ENCODE results near the gene TAX1BP1. TPM values are rescaled to one million over a fixed set of nuclear protein-coding genes. Genes with fewer than 3 reads are reported as not detected.
A peak's percentile ranks its signal among the peaks of the same experiment; 100 is the strongest.

Gene TAX1BP1
- total and polyA plus RNA-seq, 2 experiments from 2014 or later, result 56.5 to 87.9 TPM

DNA sequence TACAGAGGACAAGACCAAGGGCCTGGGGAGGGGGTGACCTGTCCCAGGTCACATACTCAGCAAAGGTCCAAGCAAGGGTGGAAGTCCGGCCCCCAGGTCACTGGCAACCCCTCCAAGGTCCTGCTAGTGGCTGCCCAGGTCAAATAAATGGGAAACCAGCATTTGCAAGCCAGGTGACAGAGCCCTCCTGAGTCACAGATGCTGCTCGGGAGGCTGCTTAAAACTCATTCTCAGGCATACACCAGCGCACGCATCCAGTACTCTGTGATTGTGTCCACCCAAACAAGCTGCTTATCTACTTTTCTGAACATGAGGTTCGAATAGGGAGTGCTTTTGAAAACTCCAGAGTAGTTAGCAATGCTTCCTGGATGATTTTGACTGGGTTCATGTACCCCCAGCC, 130.6 kb downstream of the TAX1BP1 start:
- Histone ChIP-seq H3K4me2 (no peak overlapping the region), H3K27me3 (ENCODE audit: insufficient read depth) (no peaks in the 10 kb centered on the region), H3F3A (replicated peaks; ENCODE audit: low read depth) (no peaks in the 10 kb centered on the region), H3K27ac (ENCODE audit: low read depth) (0 out of 2 replicates have a peak overlapping the region, but pooled peaks have one; percentile 45), H3K79me2 (replicated peaks; ENCODE audit: insufficient read depth) (no peaks in the 10 kb centered on the region), H3K36me3 (ENCODE audit: insufficient read depth) (no peaks in the 10 kb centered on the region), H2AFZ (no peak overlapping the region), H3K9me2 (ENCODE audit: insufficient read depth) (0 out of 2 replicates have a peak, but pooled peaks cover 2% of the 10 kb centered on the region), H3K4me3 (no peak overlapping the region), H3K4me1 (ENCODE audit: insufficient read depth) (peaks cover 11% of the 10 kb centered on the region), H4K20me1 (replicated peaks; ENCODE audit: insufficient read depth) (peaks cover 7% of the 10 kb centered on the region; the same call in 1 of the 2 replicates)
- DNase-seq (ENCODE audit: low spot score) (no peak), ATAC-seq (no peak)
- Mint-ChIP-seq H3K27me3 (ENCODE audit: insufficient read depth, low read depth, poor library complexity) (peaks cover 8% of the 10 kb centered on the region), H3K36me3 (ENCODE audit: low read depth) (no peaks in the 10 kb centered on the region), H3K9me3 (no peaks in the 10 kb centered on the region), H3K4me1 (peaks cover 30% of the 10 kb centered on the region), H3K27ac (no peak overlapping the region), H3K4me3 (no peak overlapping the region)
- TF ChIP-seq, protein P1, sequence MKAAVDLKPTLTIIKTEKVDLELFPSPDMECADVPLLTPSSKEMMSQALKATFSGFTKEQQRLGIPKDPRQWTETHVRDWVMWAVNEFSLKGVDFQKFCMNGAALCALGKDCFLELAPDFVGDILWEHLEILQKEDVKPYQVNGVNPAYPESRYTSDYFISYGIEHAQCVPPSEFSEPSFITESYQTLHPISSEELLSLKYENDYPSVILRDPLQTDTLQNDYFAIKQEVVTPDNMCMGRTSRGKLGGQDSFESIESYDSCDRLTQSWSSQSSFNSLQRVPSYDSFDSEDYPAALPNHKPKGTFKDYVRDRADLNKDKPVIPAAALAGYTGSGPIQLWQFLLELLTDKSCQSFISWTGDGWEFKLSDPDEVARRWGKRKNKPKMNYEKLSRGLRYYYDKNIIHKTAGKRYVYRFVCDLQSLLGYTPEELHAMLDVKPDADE (IDR thresholded peaks at IDR 0.05), result no peak
- TF ChIP-seq NANOG (IDR thresholded peaks at IDR 0.05; ENCODE audit: borderline replicate concordance) (no peak), EZH2 (IDR thresholded peaks at IDR 0.05; ENCODE audit: low read depth, unreplicated experiment) (no peak), ZNF114 (CRISPR knock-in tag; IDR thresholded peaks at IDR 0.05) (no peak), ZNF331 (CRISPR knock-in tag; IDR thresholded peaks at IDR 0.05; ENCODE audit: low read depth) (no peak), JUNB (IDR thresholded peaks at IDR 0.05; ENCODE audit: unreplicated experiment) (no peak), CREB1 (CRISPR knock-in tag; IDR thresholded peaks at IDR 0.05; ENCODE audit: low read depth) (no peak), POLR2AphosphoS5 (IDR thresholded peaks at IDR 0.05; ENCODE audit: low read depth) (no peak), STAT1 (IDR thresholded peaks at IDR 0.05; ENCODE audit: unreplicated experiment) (no peak), EZH2phosphoT487 (IDR thresholded peaks at IDR 0.05; ENCODE audit: unreplicated experiment) (no peak)
- TF ChIP-seq, protein P2, sequence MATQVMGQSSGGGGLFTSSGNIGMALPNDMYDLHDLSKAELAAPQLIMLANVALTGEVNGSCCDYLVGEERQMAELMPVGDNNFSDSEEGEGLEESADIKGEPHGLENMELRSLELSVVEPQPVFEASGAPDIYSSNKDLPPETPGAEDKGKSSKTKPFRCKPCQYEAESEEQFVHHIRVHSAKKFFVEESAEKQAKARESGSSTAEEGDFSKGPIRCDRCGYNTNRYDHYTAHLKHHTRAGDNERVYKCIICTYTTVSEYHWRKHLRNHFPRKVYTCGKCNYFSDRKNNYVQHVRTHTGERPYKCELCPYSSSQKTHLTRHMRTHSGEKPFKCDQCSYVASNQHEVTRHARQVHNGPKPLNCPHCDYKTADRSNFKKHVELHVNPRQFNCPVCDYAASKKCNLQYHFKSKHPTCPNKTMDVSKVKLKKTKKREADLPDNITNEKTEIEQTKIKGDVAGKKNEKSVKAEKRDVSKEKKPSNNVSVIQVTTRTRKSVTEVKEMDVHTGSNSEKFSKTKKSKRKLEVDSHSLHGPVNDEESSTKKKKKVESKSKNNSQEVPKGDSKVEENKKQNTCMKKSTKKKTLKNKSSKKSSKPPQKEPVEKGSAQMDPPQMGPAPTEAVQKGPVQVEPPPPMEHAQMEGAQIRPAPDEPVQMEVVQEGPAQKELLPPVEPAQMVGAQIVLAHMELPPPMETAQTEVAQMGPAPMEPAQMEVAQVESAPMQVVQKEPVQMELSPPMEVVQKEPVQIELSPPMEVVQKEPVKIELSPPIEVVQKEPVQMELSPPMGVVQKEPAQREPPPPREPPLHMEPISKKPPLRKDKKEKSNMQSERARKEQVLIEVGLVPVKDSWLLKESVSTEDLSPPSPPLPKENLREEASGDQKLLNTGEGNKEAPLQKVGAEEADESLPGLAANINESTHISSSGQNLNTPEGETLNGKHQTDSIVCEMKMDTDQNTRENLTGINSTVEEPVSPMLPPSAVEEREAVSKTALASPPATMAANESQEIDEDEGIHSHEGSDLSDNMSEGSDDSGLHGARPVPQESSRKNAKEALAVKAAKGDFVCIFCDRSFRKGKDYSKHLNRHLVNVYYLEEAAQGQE (IDR thresholded peaks at IDR 0.05; ENCODE audit: unreplicated experiment), result no peak
- TF ChIP-seq, protein P3, sequence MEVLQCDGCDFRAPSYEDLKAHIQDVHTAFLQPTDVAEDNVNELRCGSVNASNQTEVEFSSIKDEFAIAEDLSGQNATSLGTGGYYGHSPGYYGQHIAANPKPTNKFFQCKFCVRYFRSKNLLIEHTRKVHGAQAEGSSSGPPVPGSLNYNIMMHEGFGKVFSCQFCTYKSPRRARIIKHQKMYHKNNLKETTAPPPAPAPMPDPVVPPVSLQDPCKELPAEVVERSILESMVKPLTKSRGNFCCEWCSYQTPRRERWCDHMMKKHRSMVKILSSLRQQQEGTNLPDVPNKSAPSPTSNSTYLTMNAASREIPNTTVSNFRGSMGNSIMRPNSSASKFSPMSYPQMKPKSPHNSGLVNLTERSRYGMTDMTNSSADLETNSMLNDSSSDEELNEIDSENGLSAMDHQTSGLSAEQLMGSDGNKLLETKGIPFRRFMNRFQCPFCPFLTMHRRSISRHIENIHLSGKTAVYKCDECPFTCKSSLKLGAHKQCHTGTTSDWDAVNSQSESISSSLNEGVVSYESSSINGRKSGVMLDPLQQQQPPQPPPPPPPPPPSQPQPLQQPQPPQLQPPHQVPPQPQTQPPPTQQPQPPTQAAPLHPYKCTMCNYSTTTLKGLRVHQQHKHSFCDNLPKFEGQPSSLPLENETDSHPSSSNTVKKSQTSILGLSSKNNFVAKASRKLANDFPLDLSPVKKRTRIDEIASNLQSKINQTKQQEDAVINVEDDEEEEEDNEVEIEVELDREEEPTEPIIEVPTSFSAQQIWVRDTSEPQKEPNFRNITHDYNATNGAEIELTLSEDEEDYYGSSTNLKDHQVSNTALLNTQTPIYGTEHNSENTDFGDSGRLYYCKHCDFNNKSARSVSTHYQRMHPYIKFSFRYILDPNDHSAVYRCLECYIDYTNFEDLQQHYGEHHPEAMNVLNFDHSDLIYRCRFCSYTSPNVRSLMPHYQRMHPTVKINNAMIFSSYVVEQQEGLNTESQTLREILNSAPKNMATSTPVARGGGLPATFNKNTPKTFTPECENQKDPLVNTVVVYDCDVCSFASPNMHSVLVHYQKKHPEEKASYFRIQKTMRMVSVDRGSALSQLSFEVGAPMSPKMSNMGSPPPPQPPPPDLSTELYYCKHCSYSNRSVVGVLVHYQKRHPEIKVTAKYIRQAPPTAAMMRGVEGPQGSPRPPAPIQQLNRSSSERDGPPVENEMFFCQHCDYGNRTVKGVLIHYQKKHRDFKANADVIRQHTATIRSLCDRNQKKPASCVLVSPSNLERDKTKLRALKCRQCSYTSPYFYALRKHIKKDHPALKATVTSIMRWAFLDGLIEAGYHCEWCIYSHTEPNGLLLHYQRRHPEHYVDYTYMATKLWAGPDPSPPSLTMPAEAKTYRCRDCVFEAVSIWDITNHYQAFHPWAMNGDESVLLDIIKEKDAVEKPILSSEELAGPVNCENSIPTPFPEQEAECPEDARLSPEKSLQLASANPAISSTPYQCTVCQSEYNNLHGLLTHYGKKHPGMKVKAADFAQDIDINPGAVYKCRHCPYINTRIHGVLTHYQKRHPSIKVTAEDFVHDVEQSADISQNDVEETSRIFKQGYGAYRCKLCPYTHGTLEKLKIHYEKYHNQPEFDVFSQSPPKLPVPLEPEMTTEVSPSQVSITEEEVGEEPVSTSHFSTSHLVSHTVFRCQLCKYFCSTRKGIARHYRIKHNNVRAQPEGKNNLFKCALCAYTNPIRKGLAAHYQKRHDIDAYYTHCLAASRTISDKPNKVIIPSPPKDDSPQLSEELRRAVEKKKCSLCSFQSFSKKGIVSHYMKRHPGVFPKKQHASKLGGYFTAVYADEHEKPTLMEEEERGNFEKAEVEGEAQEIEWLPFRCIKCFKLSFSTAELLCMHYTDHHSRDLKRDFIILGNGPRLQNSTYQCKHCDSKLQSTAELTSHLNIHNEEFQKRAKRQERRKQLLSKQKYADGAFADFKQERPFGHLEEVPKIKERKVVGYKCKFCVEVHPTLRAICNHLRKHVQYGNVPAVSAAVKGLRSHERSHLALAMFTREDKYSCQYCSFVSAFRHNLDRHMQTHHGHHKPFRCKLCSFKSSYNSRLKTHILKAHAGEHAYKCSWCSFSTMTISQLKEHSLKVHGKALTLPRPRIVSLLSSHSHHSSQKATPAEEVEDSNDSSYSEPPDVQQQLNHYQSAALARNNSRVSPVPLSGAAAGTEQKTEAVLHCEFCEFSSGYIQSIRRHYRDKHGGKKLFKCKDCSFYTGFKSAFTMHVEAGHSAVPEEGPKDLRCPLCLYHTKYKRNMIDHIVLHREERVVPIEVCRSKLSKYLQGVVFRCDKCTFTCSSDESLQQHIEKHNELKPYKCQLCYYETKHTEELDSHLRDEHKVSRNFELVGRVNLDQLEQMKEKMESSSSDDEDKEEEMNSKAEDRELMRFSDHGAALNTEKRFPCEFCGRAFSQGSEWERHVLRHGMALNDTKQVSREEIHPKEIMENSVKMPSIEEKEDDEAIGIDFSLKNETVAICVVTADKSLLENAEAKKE (CRISPR knock-in tag; IDR thresholded peaks at IDR 0.05), result no peak
- TF ChIP-seq, protein P4, sequence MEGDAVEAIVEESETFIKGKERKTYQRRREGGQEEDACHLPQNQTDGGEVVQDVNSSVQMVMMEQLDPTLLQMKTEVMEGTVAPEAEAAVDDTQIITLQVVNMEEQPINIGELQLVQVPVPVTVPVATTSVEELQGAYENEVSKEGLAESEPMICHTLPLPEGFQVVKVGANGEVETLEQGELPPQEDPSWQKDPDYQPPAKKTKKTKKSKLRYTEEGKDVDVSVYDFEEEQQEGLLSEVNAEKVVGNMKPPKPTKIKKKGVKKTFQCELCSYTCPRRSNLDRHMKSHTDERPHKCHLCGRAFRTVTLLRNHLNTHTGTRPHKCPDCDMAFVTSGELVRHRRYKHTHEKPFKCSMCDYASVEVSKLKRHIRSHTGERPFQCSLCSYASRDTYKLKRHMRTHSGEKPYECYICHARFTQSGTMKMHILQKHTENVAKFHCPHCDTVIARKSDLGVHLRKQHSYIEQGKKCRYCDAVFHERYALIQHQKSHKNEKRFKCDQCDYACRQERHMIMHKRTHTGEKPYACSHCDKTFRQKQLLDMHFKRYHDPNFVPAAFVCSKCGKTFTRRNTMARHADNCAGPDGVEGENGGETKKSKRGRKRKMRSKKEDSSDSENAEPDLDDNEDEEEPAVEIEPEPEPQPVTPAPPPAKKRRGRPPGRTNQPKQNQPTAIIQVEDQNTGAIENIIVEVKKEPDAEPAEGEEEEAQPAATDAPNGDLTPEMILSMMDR (conservative IDR thresholded peaks at IDR 0.05; ENCODE audit: low read depth in 2 of 2), result no peak
